ENCODE measurements around the gene SEPTIN11. TPM values are rescaled to one million over a fixed set of nuclear protein-coding genes. Genes with fewer than 3 reads are reported as not detected.

Gene SEPTIN11
- total RNA-seq, 1 experiment from 2014 or later: 77.3 TPM

- Histone ChIP-seq H4K20me1 (ENCODE audit: control insufficient read depth, insufficient read depth, insufficient read length) (no peaks in the 10 kb centered on the region), H2BK20ac (ENCODE audit: low read depth, low read length, poor library complexity, severe bottlenecking) (no peak overlapping the region), H3K18ac (ENCODE audit: insufficient read length, low read depth, low read length) (no peak overlapping the region), H3K23me2 (ENCODE audit: insufficient read length, low read depth, low read length, poor library complexity, severe bottlenecking) (no peaks in the 10 kb centered on the region), H3K4me1 (ENCODE audit: insufficient read depth, low read length) (peaks cover 3% of the 10 kb centered on the region; the same call in 1 of the 2 replicates), H2BK120ac (ENCODE audit: low read depth, low read length, poor library complexity, severe bottlenecking) (no peak overlapping the region), H3K4me2 (ENCODE audit: insufficient read depth, insufficient read length, low read length) (no peak overlapping the region), H2AFZ (ENCODE audit: low read length) (no peak overlapping the region), H3K56ac (ENCODE audit: insufficient read length, low read depth, low read length) (no peak overlapping the region), H4K91ac (ENCODE audit: insufficient read length, low read depth, low read length) (no peak overlapping the region), H3K9ac (ENCODE audit: extremely low read depth, insufficient read length, low read length) (no peak overlapping the region), H3K14ac (ENCODE audit: insufficient read depth, low read length) (no peak overlapping the region), H3K27me3 (ENCODE audit: insufficient read depth, low read length) (no peaks in the 10 kb centered on the region), H2BK5ac (ENCODE audit: insufficient read length, low read length) (no peak overlapping the region), H2AK5ac (ENCODE audit: insufficient read length, low read length) (no peak overlapping the region), H3K79me1 (ENCODE audit: insufficient read depth, low read depth, low read length, poor library complexity, severe bottlenecking) (peaks cover 3% of the 10 kb centered on the region), H3K23ac (ENCODE audit: insufficient read length, low read depth, low read length) (no peak overlapping the region), H3K27ac (ENCODE audit: insufficient read length, low read depth, low read length) (no peak overlapping the region), H2BK12ac (ENCODE audit: insufficient read length, low read depth, low read length) (no peak overlapping the region), H3K9me3 (ENCODE audit: control insufficient read depth, low read depth, low read length) (no peaks in the 10 kb centered on the region), H3T11ph (ENCODE audit: low read length) (no peak overlapping the region), H4K5ac (ENCODE audit: insufficient read length, low read depth, low read length) (no peak overlapping the region), H3K4ac (ENCODE audit: low read depth, low read length) (no peak overlapping the region), H4K8ac (replicated peaks; ENCODE audit: insufficient read length, low read depth, low read length) (no peak overlapping the region), H3K79me2 (ENCODE audit: insufficient read depth, low read length) (no peaks in the 10 kb centered on the region; the same call in 1 of the 2 replicates), H2BK15ac (ENCODE audit: low read depth, low read length) (no peak overlapping the region)
- Mint-ChIP-seq H3K27ac (no peak overlapping the region; a peak in 1 of 7 replicates), H3K4me1 (peaks cover 37 to 47% of the 10 kb centered on the region in 2 experiments), H3K4me3 (no peak overlapping the region), H3K27me3 (ENCODE audit: low read depth) (no peaks in the 10 kb centered on the region), H3K36me3 (ENCODE audit: insufficient read depth in 1 of 3, low read depth in 3 of 3) (peaks cover 9 to 30% (median 25%) of the 10 kb centered on the region in 3 experiments), H3K9me3 (peaks cover 2 to 4% of the 10 kb centered on the region in 2 experiments; a peak in 1 of 5 replicates)
- no peak for DNase-seq
- no CpG with 5 or more reads among the region's 2 CpGs for WGBS (ENCODE audit: extremely low coverage, insufficient read length, low lambda C conversion rate)
- no peak for TF ChIP-seq CTCF (conservative IDR thresholded peaks at IDR 0.05)
These were observed 46.9 kb downstream of the SEPTIN11 start for GRCh38 chr4:76996445-76996844.

Data from H9 (cell line).